DND-41 (cell line): Measurements from ENCODE around the gene USF3.

Experiments
- EZH2 ChIP-seq: IDR thresholded peaks from 3 replicates; pipeline ENCODE4 v1.6.1; 2012; ENCODE audit warnings: borderline replicate concordance, low read depth, mild to moderate bottlenecking, moderate library complexity, low read length, inconsistent platforms; ENCODE audit not compliant: severe bottlenecking
- TF ChIP-seq, protein P1 (sequence below): IDR thresholded peaks from 2 replicates; pipeline ENCODE4 v1.5.1; 2012; ENCODE audit warnings: borderline replicate concordance, low read length, moderate library complexity, mild to moderate bottlenecking; ENCODE audit not compliant: poor library complexity, severe bottlenecking; ENCODE audit errors: extremely low read depth

DNA sequence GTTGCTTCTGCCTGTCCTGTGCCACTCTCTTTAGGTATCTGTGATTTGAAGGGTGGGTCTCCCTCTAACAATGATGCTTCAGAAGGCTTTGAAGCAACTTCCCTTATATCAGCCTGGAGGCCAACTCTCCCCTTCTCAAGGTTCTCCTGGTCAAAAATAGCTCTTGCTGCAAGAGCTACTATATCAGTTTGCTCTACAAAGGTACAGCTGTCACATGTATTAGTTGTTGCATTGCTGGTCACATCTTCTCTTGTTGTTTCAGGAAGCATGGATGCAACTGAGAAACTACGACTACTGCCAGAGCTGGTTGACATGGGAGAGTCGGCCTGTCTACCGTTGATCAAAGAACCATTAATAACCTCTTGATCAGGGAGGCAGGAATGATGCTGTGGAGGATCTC, 38.3 kb downstream of the USF3 start:
- TF ChIP-seq, protein P1, sequence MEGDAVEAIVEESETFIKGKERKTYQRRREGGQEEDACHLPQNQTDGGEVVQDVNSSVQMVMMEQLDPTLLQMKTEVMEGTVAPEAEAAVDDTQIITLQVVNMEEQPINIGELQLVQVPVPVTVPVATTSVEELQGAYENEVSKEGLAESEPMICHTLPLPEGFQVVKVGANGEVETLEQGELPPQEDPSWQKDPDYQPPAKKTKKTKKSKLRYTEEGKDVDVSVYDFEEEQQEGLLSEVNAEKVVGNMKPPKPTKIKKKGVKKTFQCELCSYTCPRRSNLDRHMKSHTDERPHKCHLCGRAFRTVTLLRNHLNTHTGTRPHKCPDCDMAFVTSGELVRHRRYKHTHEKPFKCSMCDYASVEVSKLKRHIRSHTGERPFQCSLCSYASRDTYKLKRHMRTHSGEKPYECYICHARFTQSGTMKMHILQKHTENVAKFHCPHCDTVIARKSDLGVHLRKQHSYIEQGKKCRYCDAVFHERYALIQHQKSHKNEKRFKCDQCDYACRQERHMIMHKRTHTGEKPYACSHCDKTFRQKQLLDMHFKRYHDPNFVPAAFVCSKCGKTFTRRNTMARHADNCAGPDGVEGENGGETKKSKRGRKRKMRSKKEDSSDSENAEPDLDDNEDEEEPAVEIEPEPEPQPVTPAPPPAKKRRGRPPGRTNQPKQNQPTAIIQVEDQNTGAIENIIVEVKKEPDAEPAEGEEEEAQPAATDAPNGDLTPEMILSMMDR, result no peak
- no peak for TF ChIP-seq EZH2
